Testis (tissue), 3 donors: ENCODE results near the gene CMYA5. TPM values are rescaled to one million over a fixed set of nuclear protein-coding genes. Genes with fewer than 3 reads are reported as not detected.

Experiments used
- DNase-seq: peaks from one replicate; pipeline ENCODE4 v3.0.0-alpha.2; 2019
- H3K27ac ChIP-seq, 2 donors: fragments of 200-600 bp; sonication (generic); one replicate each; pipeline ENCODE4 v1.5.1; 2019
- H3K27me3 ChIP-seq: fragments of 200-600 bp; sonication (generic); one replicate; pipeline ENCODE4 v1.5.1; 2019
- H3K36me3 ChIP-seq: fragments of 200-600 bp; sonication (generic); one replicate; pipeline ENCODE4 v1.5.1; 2017; ENCODE audit warnings: low read depth; ENCODE audit errors: missing control alignments
- H3K4me1 ChIP-seq: fragments of 200-600 bp; sonication (generic); one replicate; pipeline ENCODE4 v1.5.1; 2019
- H3K4me3 ChIP-seq, 2 donors: fragments of 200-600 bp; sonication (generic); one replicate each; pipeline ENCODE4 v1.5.1; 2017 to 2019
- H3K9me3 ChIP-seq: fragments of 200-600 bp; sonication (generic); one replicate; pipeline ENCODE4 v1.5.1; 2017
- CTCF ChIP-seq, 3 experiments: fragments of 450-650 bp in 2 of 3; fragments of 200-600 bp in 1 of 3; sonication (generic) in 1 of 3; IDR thresholded peaks; one replicate each; pipeline ENCODE4 v1.5.1; 2016 to 2019; ENCODE audit warnings: antibody characterized with exemption in 3 of 3, mild to moderate bottlenecking in 2 of 3, moderate library complexity in 1 of 3
- WGBS, 2 donors: methylation state at CpG; one replicate each; pipeline ENCODE4 v1.1.5; 2018; 5-methylcytosine and 5-hydroxymethylcytosine counted together
- intact Hi-C: fragments of 100-400 bp; cut with DNase I; formaldehyde crosslinking; loops from one replicate; pipeline ENCODE4 v1.15.1; 2023; ENCODE audit warnings: low total_unique reads
- polyA plus RNA-seq: library from polyadenylated mRNA; stranded (reverse); fragments of 350-450 nt; fragmentation: Illumina TruSeq; extraction: RNeasy Lipid Tissue Mini Kit (QIAGEN cat#74804); gene quantifications from one replicate; pipeline ENCODE4 v1.2.3, GENCODE V29; 2014; ENCODE audit warnings: low read depth, low replicate concordance; ENCODE audit not compliant: insufficient read depth
- small RNA-seq, 2 donors: library from RNA; depleted of rRNA; stranded (forward); fragments of <200 nt; gene quantifications; one replicate each; pipeline ENCODE3, GENCODE V24; 2016
- total RNA-seq, 2 donors: library from RNA; depleted of rRNA; stranded (reverse); fragments of >200 nt; gene quantifications; one replicate each; pipeline ENCODE4 v1.2.3, GENCODE V29; 2016

The CMYA5 gene
- total and polyA plus RNA-seq, 3 donors from 2014 or later, result 2.7 to 33.8 (median 27.3) TPM

GRCh38 chr5:79849061-79849460, 159.4 kb downstream of the CMYA5 start:
- intact Hi-C loops, result no loop called here
- 65 to 75% methylated on average over 16 of the region's 16 CpGs for WGBS, 2 donors
- no peaks in the 10 kb centered on the region for H3K9me3 ChIP-seq
- H3K27me3 ChIP-seq, result no peaks in the 10 kb centered on the region
- no peaks in the 10 kb centered on the region for H3K36me3 ChIP-seq
- no peak for DNase-seq
- H3K4me3 ChIP-seq, result no peak overlapping the region
- H3K4me1 ChIP-seq, result no peaks in the 10 kb centered on the region
- no peak overlapping the region for H3K27ac ChIP-seq
- no peak for TF ChIP-seq CTCF (IDR thresholded peaks at IDR 0.05)

Small RNA genes lying within 50 kb of the gene (small RNA-seq; reads per million reads assigned to genes)
- gene AC008496.1, result 0 reads per million in 2 donors

Other genes starting within 250 kb of the CMYA5 start
- gene HOMER1, start 175.7 kb upstream of the CMYA5 start, total RNA-seq, result 10 to 100 TPM; 20.4 to 23.0 TPM
- 5.7 TPM for gene HOMER1, start 175.7 kb upstream of the CMYA5 start, polyA plus RNA-seq
- 100 to 1,000 TPM in 1 of 2 donors, 10 to 100 TPM in 1; 99.8 to 119 TPM for gene TENT2, start 77.4 kb upstream of the CMYA5 start, total RNA-seq
- gene TENT2, start 77.4 kb upstream of the CMYA5 start, polyA plus RNA-seq, result 40.6 TPM